Measurements from ENCODE around the gene GCDH. TPM values are rescaled to one million over a fixed set of nuclear protein-coding genes. Genes with fewer than 3 reads are reported as not detected.
"Not testable (repeated sequence)": the region's sequence is repeated elsewhere in the genome, so short reads cannot be mapped to it uniquely, and the experiment has no call there.

The GCDH gene
- polyA plus RNA-seq, 3 donors: 33.9 to 42.9 (median 36.7) TPM

GRCh38 chr19:12890299-12890786 is 617 bp upstream of the GCDH start:
- not testable (repeated sequence) for DNase-seq

- DNase-seq: no peak
These were observed 627 bp downstream of the GCDH start for GRCh38 chr19:12891553-12892021.

- DNase-seq: no peak
These were observed 2.6 kb downstream of the GCDH start for GRCh38 chr19:12893582-12893981.

- DNase-seq: no peak
These were observed 5.5 kb downstream of the GCDH start for GRCh38 chr19:12896460-12896859.

- DNase-seq: no peak
These were observed 9.0 kb downstream of the GCDH start for GRCh38 chr19:12899891-12900518.

GRCh38 chr19:12907166-12907565 is 16.2 kb downstream of the GCDH start:
- no peak for DNase-seq

- no peak for DNase-seq
These were observed 21.6 kb downstream of the GCDH start for GRCh38 chr19:12912571-12912970.

GRCh38 chr19:12913011-12913561 is 22.1 kb downstream of the GCDH start:
- DNase-seq: no peak

- DNase-seq: no peak
These were observed 23.1 kb downstream of the GCDH start for GRCh38 chr19:12913851-12914690.

GRCh38 chr19:12915860-12916259 is 24.9 kb downstream of the GCDH start:
- DNase-seq: not testable (repeated sequence)

GRCh38 chr19:12918253-12918652 is 27.3 kb downstream of the GCDH start:
- DNase-seq: no peak

- no peak for DNase-seq
These were observed 30.1 kb downstream of the GCDH start for GRCh38 chr19:12921047-12921446.

- no peak for DNase-seq
These were observed 32.0 kb downstream of the GCDH start for GRCh38 chr19:12922959-12923358.

- DNase-seq: no peak
These were observed 33.8 kb downstream of the GCDH start for GRCh38 chr19:12924621-12925310.

GRCh38 chr19:12930002-12930645 is 39.2 kb downstream of the GCDH start:
- no peak for DNase-seq

GRCh38 chr19:12932392-12933286 is 41.7 kb downstream of the GCDH start:
- DNase-seq: no peak

GRCh38 chr19:12933287-12934072 is 42.5 kb downstream of the GCDH start, which contains the start of gene FARSA:
TSS of gene FARSA (minus strand) at chr19:12933711. CDS start at chr19:12933696, 15 bp downstream.
- peak; percentile 91 for DNase-seq

- DNase-seq: no peak
These were observed 44.1 kb downstream of the GCDH start for GRCh38 chr19:12935071-12935470.

- DNase-seq: no peak
These were observed 45.6 kb downstream of the GCDH start for GRCh38 chr19:12936582-12936981.

Measured in renal pelvis (tissue), 4 donors.